ENCODE measurements around the gene PEX3. TPM values are rescaled to one million over a fixed set of nuclear protein-coding genes. Genes with fewer than 3 reads are reported as not detected.

Gene PEX3
- total and polyA plus RNA-seq, 2 of the 4 experiments (the other 2 are of a cell fraction), result 13.3 to 13.7 TPM

GRCh38 chr6:143506199-143506598 lies 55.6 kb downstream of the PEX3 start:
- Histone ChIP-seq H2BK5ac (ENCODE audit: low read depth, low read length, poor library complexity, severe bottlenecking) (no peak overlapping the region), H3K9ac (ENCODE audit: low read depth, low read length) (no peak overlapping the region), H4K8ac (ENCODE audit: low read depth in 2 of 2, low read length in 2 of 2) (no peak overlapping the region), H3K4ac (ENCODE audit: low read depth, low read length) (no peak overlapping the region), H3K4me2 (ENCODE audit: low read depth, low read length) (no peak overlapping the region), H2AK9ac (replicated peaks; ENCODE audit: low read depth, low read length, poor library complexity) (no peak overlapping the region), H3K56ac (ENCODE audit: extremely low read depth, insufficient read depth, low read length) (no peak overlapping the region), H3K27ac (ENCODE audit: insufficient read depth, low read length) (no peak overlapping the region), H3K9me1 (ENCODE audit: insufficient read depth, low read length) (peaks cover 10% of the 10 kb centered on the region; the same call in 1 of the 2 replicates), H3K23ac (ENCODE audit: low read depth, low read length) (no peak overlapping the region), H2BK15ac (ENCODE audit: low read depth, low read length) (no peak overlapping the region), H2AFZ (replicated peaks; ENCODE audit: low read length, poor library complexity) (no peak overlapping the region), H2BK20ac (ENCODE audit: low read depth, low read length) (no peak overlapping the region), H3K4me1 (ENCODE audit: control insufficient read depth, insufficient read depth, low read length) (peaks cover 7% of the 10 kb centered on the region), H4K20me1 (ENCODE audit: insufficient read depth, low read length) (no peaks in the 10 kb centered on the region), H3K9me3 (ENCODE audit: control insufficient read depth, insufficient read depth, low read length) (no peaks in the 10 kb centered on the region), H3K27me3 (ENCODE audit: control insufficient read depth, insufficient read depth, low read length) (no peaks in the 10 kb centered on the region), H3K14ac (replicated peaks; ENCODE audit: low read depth, low read length) (no peak overlapping the region), H2BK120ac (ENCODE audit: low read depth, low read length) (no peak overlapping the region), H2AK5ac (ENCODE audit: low read depth, low read length) (no peak overlapping the region), H3K36me3 (ENCODE audit: control insufficient read depth, insufficient read depth, low read length) (peaks cover 14% of the 10 kb centered on the region), H3K79me1 (ENCODE audit: low read depth in 1 of 2, low read length in 2 of 2) (peaks cover 25 to 51% of the 10 kb centered on the region in 2 experiments), H4K91ac (ENCODE audit: insufficient read depth, low read depth, low read length) (no peak overlapping the region), H3K18ac (ENCODE audit: low read depth, low read length) (no peak overlapping the region), H3K4me3 (ENCODE audit: insufficient read depth, low read depth, low read length) (no peak overlapping the region), H4K5ac (ENCODE audit: low read depth, low read length) (no peak overlapping the region)
- in situ Hi-C loops (cut with MboI; ENCODE audit: low sequenced_read_pairs) (no loop called here), intact Hi-C loops (cut with micrococcal nuclease) (no loop called here), dilution Hi-C loops (cut with HindIII; ENCODE audit: low sequenced_read_pairs, unreplicated experiment) (no loop called here)
- BruUV-seq (replicated peaks), result no TSS peak
- no peak for DNase-seq
- ATAC-seq (ENCODE audit: low read depth), result no peak
- TF ChIP-seq MXI1 (IDR thresholded peaks at IDR 0.05; ENCODE audit: borderline replicate concordance, low read depth, low read length) (no peak), CHD1 (IDR thresholded peaks at IDR 0.05; ENCODE audit: low read depth, low read length) (no peak), FOS (IDR thresholded peaks at IDR 0.05; ENCODE audit: low read depth, low read length) (no peak), POLR2A (IDR thresholded peaks at IDR 0.05; ENCODE audit: low read depth, low read length) (no peak), NFE2L2 (IDR thresholded peaks at IDR 0.05; ENCODE audit: low read depth, low read length) (no peak)
- TF ChIP-seq, protein P1, sequence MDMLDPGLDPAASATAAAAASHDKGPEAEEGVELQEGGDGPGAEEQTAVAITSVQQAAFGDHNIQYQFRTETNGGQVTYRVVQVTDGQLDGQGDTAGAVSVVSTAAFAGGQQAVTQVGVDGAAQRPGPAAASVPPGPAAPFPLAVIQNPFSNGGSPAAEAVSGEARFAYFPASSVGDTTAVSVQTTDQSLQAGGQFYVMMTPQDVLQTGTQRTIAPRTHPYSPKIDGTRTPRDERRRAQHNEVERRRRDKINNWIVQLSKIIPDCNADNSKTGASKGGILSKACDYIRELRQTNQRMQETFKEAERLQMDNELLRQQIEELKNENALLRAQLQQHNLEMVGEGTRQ (IDR thresholded peaks at IDR 0.05; ENCODE audit: low read depth, low read length), result no peak
- TF ChIP-seq, protein P2, sequence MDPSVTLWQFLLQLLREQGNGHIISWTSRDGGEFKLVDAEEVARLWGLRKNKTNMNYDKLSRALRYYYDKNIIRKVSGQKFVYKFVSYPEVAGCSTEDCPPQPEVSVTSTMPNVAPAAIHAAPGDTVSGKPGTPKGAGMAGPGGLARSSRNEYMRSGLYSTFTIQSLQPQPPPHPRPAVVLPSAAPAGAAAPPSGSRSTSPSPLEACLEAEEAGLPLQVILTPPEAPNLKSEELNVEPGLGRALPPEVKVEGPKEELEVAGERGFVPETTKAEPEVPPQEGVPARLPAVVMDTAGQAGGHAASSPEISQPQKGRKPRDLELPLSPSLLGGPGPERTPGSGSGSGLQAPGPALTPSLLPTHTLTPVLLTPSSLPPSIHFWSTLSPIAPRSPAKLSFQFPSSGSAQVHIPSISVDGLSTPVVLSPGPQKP (IDR thresholded peaks at IDR 0.05; ENCODE audit: borderline replicate concordance, low read depth, low read length), result no peak
- POLR2A ChIA-PET (ENCODE audit: unreplicated experiment), result no interaction called here
- no CpG with 5 or more reads among the region's 6 CpGs for whole genome bisulfite sequencing, 2 experiments (ENCODE audit: extremely low coverage in 2 of 2, insufficient read length in 1 of 2)
- CTCF ChIA-PET, result interaction anchor here (0.6 kb wide), 1 partner anchor 496 kb away, joined by 5 read pairs; no protein-coding TSS in a partner anchor
